Smooth muscle cell (in vitro differentiated cells): ENCODE measurements around the gene HPN. TPM values are rescaled to one million over a fixed set of nuclear protein-coding genes. Genes with fewer than 3 reads are reported as not detected.

Experiments
- DNase-seq: peaks from one replicate; lab custom pipeline; 2025; ENCODE audit not compliant: unreplicated experiment; lab: John Stamatoyannopoulos, UW
- H2AFZ ChIP-seq: fragments of 200-600 bp; sonication (generic); 2 replicates; pipeline ENCODE4 v1.6.0; 2016; ENCODE audit warnings: antibody characterized with exemption, low read depth, mild to moderate bottlenecking
- H3F3A ChIP-seq: fragments of 200-600 bp; sonication (generic); 2 replicates; pipeline ENCODE4 v1.6.0; 2017; ENCODE audit warnings: antibody characterized with exemption, low read depth
- H3K27ac ChIP-seq: fragments of 200-600 bp; sonication (generic); 2 replicates; pipeline ENCODE4 v1.5.1; 2016; ENCODE audit warnings: low read depth, mild to moderate bottlenecking
- H3K27me3 ChIP-seq: fragments of 200-600 bp; sonication (generic); 2 replicates; pipeline ENCODE4 v1.6.1; 2016; ENCODE audit warnings: low read depth, mild to moderate bottlenecking
- H3K36me3 ChIP-seq: fragments of 200-600 bp; sonication (generic); 2 replicates; pipeline ENCODE4 v1.5.1; 2016; ENCODE audit warnings: low read depth
- H3K4me1 ChIP-seq: fragments of 200-600 bp; sonication (generic); 2 replicates; pipeline ENCODE4 v1.5.1; 2016; ENCODE audit warnings: low read depth
- H3K4me2 ChIP-seq: fragments of 200-600 bp; sonication (generic); 2 replicates; pipeline ENCODE4 v1.6.0; 2016; ENCODE audit warnings: mild to moderate bottlenecking
- H3K4me3 ChIP-seq: fragments of 200-600 bp; sonication (generic); 2 replicates; pipeline ENCODE4 v1.5.1; 2016; ENCODE audit warnings: mild to moderate bottlenecking
- H3K79me2 ChIP-seq: fragments of 200-600 bp; sonication (generic); 2 replicates; pipeline ENCODE4 v1.6.0; 2016; ENCODE audit warnings: low read depth, mild to moderate bottlenecking
- H3K9ac ChIP-seq: fragments of 200-600 bp; sonication (generic); 2 replicates; pipeline ENCODE4 v1.6.0; 2016; ENCODE audit warnings: low read depth
- H3K9me3 ChIP-seq: fragments of 200-600 bp; sonication (generic); replicated peaks from 2 replicates; pipeline ENCODE4 v1.5.1; 2016; ENCODE audit warnings: low read depth
- H4K20me1 ChIP-seq: fragments of 200-600 bp; sonication (generic); 2 replicates; pipeline ENCODE4 v1.6.0; 2016; ENCODE audit warnings: low read depth
- WGBS: methylation state at CpG from one replicate; pipeline ENCODE4 v1.1.7; 2016; ENCODE audit warnings: low lambda C conversion rate; 5-methylcytosine and 5-hydroxymethylcytosine counted together
- polyA plus RNA-seq: library from polyadenylated mRNA; unstranded; fragments of >200 nt; fragmentation: Nextera tagmentation; extraction: Ambion mirVana; gene quantifications from 2 replicates; pipeline ENCODE4 v1.2.1, GENCODE V29; 2016
- total RNA-seq: library from RNA; depleted of rRNA; stranded (reverse); fragments of >200 nt; gene quantifications from 2 replicates; pipeline ENCODE4 v1.2.3, GENCODE V29; 2014
- TF ChIP-seq, protein P1 (sequence below): fragments of 200-600 bp; sonication (generic); IDR thresholded peaks from 2 replicates; pipeline ENCODE4 v1.5.1; 2017; ENCODE audit warnings: borderline replicate concordance, mild to moderate bottlenecking, antibody characterized with exemption; ENCODE audit not compliant: insufficient read depth, poor library complexity, severe bottlenecking

HPN gene
- total and polyA plus RNA-seq, 2 experiments from 2014 or later = 1.3 to 4.1 TPM

DNA sequence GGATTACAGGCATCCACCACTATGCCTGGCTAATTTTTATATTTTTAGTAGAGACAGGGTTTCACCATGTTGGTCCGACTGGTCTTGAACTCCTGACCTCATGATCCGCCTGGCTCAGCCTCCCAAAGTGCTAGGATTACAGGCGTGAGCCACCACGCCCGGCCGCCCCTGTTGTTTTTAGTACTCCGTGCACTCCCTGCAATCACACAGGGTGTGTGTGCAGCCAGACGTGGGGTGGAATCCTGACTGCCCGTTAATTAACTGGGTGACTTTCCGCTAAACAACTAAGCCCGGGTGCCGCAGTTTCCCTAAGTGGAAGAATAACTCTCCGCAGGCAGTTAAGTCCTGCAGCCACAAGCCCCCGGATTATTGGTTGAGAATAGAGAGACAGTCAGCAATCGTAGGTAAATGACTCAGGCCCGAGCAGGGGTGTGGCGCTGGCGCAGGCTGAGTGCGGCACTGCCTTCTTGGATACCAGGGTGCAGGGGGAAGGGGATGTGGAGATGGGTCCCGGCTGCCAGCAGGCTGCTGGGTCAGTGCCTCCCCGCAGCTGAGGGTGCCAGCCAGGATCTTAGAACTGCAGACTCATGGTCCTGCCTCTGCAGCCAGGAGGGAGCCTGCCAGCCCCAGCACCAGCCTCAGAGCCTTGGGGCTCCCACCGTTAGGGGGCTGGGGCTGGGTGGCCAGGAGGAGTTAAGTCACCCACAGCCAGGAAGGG, 68.0 kb downstream of the HPN start:
- H2AFZ ChIP-seq = no peak overlapping the region
- H3K4me3 ChIP-seq = no peak overlapping the region
- DNase-seq = no peak
- no peaks in the 10 kb centered on the region for H3K36me3 ChIP-seq
- H3K4me2 ChIP-seq = no peak overlapping the region
- H3K27ac ChIP-seq = no peak overlapping the region
- H3K9ac ChIP-seq = no peak overlapping the region
- no peaks in the 10 kb centered on the region for H3K4me1 ChIP-seq
- no peaks in the 10 kb centered on the region for H3K9me3 ChIP-seq
- TF ChIP-seq, protein P1, sequence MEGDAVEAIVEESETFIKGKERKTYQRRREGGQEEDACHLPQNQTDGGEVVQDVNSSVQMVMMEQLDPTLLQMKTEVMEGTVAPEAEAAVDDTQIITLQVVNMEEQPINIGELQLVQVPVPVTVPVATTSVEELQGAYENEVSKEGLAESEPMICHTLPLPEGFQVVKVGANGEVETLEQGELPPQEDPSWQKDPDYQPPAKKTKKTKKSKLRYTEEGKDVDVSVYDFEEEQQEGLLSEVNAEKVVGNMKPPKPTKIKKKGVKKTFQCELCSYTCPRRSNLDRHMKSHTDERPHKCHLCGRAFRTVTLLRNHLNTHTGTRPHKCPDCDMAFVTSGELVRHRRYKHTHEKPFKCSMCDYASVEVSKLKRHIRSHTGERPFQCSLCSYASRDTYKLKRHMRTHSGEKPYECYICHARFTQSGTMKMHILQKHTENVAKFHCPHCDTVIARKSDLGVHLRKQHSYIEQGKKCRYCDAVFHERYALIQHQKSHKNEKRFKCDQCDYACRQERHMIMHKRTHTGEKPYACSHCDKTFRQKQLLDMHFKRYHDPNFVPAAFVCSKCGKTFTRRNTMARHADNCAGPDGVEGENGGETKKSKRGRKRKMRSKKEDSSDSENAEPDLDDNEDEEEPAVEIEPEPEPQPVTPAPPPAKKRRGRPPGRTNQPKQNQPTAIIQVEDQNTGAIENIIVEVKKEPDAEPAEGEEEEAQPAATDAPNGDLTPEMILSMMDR = no peak
- H3K79me2 ChIP-seq = no peaks in the 10 kb centered on the region
- H3K27me3 ChIP-seq = no peaks in the 10 kb centered on the region
- WGBS = 77% methylated on average over 22 of the region's 22 CpGs
- H4K20me1 ChIP-seq = no peaks in the 10 kb centered on the region
- no peaks in the 10 kb centered on the region for H3F3A ChIP-seq

DNA sequence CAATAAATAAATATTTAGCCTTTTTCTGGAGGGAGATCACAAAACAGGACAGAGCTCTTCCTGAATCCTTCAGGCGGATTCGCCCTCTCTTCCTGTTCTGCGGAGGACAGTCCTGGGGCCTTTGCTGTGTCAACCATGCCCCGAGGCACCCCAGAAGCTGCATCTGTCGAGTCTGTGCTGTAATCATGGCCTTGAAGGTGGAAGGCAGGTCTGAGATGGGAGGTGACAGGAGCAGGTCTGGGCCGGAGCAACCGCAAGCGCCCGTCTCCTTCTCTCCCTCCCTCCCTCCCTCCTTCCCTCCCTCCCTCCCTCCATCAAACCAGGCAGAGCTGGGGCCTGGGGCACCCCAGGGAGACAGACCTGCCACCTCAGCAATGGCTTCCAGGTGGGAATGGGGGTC, 69.5 kb downstream of the HPN start:
- no peaks in the 10 kb centered on the region for H3K9me3 ChIP-seq

DNA sequence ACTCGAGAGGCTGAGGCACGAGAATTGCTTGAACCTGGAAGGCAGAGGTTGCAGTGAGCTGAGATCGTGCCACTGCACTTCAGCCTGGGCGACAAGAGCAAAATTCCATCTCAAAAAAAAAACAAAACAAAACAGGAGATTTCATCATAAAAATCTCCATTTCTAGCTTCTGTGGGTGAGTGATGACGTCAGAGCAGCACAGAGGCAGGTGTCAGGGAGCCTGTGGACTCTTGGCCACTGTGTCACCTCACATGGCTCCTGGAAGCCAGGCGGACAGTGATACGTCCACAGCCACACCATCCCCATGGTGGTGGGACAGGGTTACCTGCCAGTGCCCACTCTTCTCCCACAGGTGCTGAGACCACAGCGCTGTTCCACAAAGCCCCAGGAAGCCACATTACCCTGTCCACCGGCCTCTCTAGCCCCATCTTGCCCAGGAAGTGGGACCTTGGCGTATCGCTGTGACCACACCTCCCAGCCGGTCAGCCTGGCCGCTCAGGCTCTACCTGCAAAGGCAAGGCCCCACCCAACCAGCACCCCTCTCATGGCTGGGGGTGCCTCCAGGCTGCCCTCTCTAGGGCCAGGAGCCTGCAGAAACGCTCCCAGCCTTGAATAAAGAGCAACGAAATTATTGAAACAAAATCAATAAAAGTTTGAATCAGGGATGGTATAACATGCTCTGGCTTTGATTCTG, 71.6 kb downstream of the HPN start:
- H3K27me3 ChIP-seq = no peaks in the 10 kb centered on the region
- H3K4me2 ChIP-seq = no peak overlapping the region
- 93% methylated on average over 15 of the region's 15 CpGs for WGBS
- H3K9ac ChIP-seq = no peak overlapping the region
- no peaks in the 10 kb centered on the region for H3K79me2 ChIP-seq
- H4K20me1 ChIP-seq = no peaks in the 10 kb centered on the region
- H3K9me3 ChIP-seq = no peaks in the 10 kb centered on the region
- H3K4me3 ChIP-seq = no peak overlapping the region
- TF ChIP-seq, protein P1 = no peak
- no peak overlapping the region for H2AFZ ChIP-seq
- H3F3A ChIP-seq = no peaks in the 10 kb centered on the region
- no peaks in the 10 kb centered on the region for H3K36me3 ChIP-seq
- H3K27ac ChIP-seq = no peak overlapping the region
- peaks cover 7% of the 10 kb centered on the region for H3K4me1 ChIP-seq
- no peak for DNase-seq

More for the DNA sequence above, 69.5 kb downstream of the HPN start:
- Histone ChIP-seq H3K4me3 (no peak overlapping the region), H3K4me1 (peaks cover 7% of the 10 kb centered on the region), H3K36me3 (no peaks in the 10 kb centered on the region), H2AFZ (no peak overlapping the region), H3K27me3 (no peaks in the 10 kb centered on the region), H3K9ac (no peak overlapping the region), H4K20me1 (no peaks in the 10 kb centered on the region), H3F3A (no peaks in the 10 kb centered on the region), H3K79me2 (no peaks in the 10 kb centered on the region), H3K27ac (no peak overlapping the region), H3K4me2 (no peak overlapping the region)
- no peak for DNase-seq
- WGBS = 65% methylated on average over 9 of the region's 9 CpGs
- TF ChIP-seq, protein P1 = no peak
